ENCODE data around the gene NIPBL.
"Not testable (repeated sequence)": the region's sequence is repeated elsewhere in the genome, so short reads cannot be mapped to it uniquely, and the experiment has no call there.

Gene NIPBL

GRCh38 chr5:36892085-36892830 is 15.7 kb downstream of the NIPBL start:
- intact Hi-C loops (cut with DNase I); DNase-seq: not testable (repeated sequence)

GRCh38 chr5:36894954-36895353 is 18.4 kb downstream of the NIPBL start:
- DNase-seq, result no peak
- intact Hi-C loops (cut with DNase I), result no loop called here

- no peak for DNase-seq
- intact Hi-C loops (cut with DNase I), result no loop called here
Measured at GRCh38 chr5:36896476-36896875, 19.9 kb downstream of the NIPBL start.

- no peak for DNase-seq
- intact Hi-C loops (cut with DNase I), result no loop called here
Measured at GRCh38 chr5:36897616-36898015, 21.0 kb downstream of the NIPBL start.

- intact Hi-C loops (cut with DNase I), result no loop called here
- no peak for DNase-seq
Measured at GRCh38 chr5:36899860-36900259, 23.3 kb downstream of the NIPBL start.

GRCh38 chr5:36900283-36900682 is 23.7 kb downstream of the NIPBL start:
- intact Hi-C loops (cut with DNase I), result no loop called here
- no peak for DNase-seq

GRCh38 chr5:36901077-36901476 is 24.5 kb downstream of the NIPBL start:
- DNase-seq; intact Hi-C loops (cut with DNase I): not testable (repeated sequence)

- DNase-seq, result no peak
- intact Hi-C loops (cut with DNase I), result no loop called here
Measured at GRCh38 chr5:36901856-36902255, 25.3 kb downstream of the NIPBL start.

- DNase-seq, result no peak
Measured at GRCh38 chr5:36902353-36902752, 25.8 kb downstream of the NIPBL start.

GRCh38 chr5:36904677-36905076 is 28.1 kb downstream of the NIPBL start:
- intact Hi-C loops (cut with DNase I), result no loop called here
- no peak for DNase-seq

More at GRCh38 chr5:36902353-36902752, 25.8 kb downstream of the NIPBL start:
- intact Hi-C loops (cut with DNase I), result no loop called here

- DNase-seq, result no peak
- intact Hi-C loops (cut with DNase I), result no loop called here
Measured at GRCh38 chr5:36908544-36909260, 32.1 kb downstream of the NIPBL start.

GRCh38 chr5:36915653-36916052 is 39.1 kb downstream of the NIPBL start:
- DNase-seq, result no peak
- intact Hi-C loops (cut with DNase I), result no loop called here

- intact Hi-C loops (cut with DNase I); DNase-seq: not testable (repeated sequence)
Measured at GRCh38 chr5:36916614-36917013, 40.0 kb downstream of the NIPBL start.

GRCh38 chr5:36917358-36917757 is 40.8 kb downstream of the NIPBL start:
- intact Hi-C loops (cut with DNase I); DNase-seq: not testable (repeated sequence)

- intact Hi-C loops (cut with DNase I), result no loop called here
- no peak for DNase-seq
Measured at GRCh38 chr5:36919238-36919637, 42.7 kb downstream of the NIPBL start.

- no peak for DNase-seq
- intact Hi-C loops (cut with DNase I), result no loop called here
Measured at GRCh38 chr5:36919650-36920049, 43.1 kb downstream of the NIPBL start.

- intact Hi-C loops (cut with DNase I), result no loop called here
- no peak for DNase-seq
Measured at GRCh38 chr5:36928947-36929346, 52.4 kb downstream of the NIPBL start.

GRCh38 chr5:36929438-36929837 is 52.9 kb downstream of the NIPBL start:
- intact Hi-C loops (cut with DNase I), result no loop called here
- no peak for DNase-seq

- intact Hi-C loops (cut with DNase I), result no loop called here
- no peak for DNase-seq
Measured at GRCh38 chr5:36932056-36932455, 55.5 kb downstream of the NIPBL start.

- no peak for DNase-seq
- intact Hi-C loops (cut with DNase I), result no loop called here
Measured at GRCh38 chr5:36932699-36933098, 56.1 kb downstream of the NIPBL start.

Data from head of caudate nucleus (tissue), 42 donors.